GM19240 (cell line): ENCODE results near the gene NUMA1.

Experiments used
- DNase-seq: peaks from one replicate; pipeline ENCODE4 v3.0.0; 2011; ENCODE audit warnings: low spot score; ENCODE audit not compliant: insufficient read length

The NUMA1 gene

GRCh38 chr11:72080326-72081183 is at the start of gene NUMA1, which contains the start of gene LRRC51:
NUMA1 (minus strand) TSS chr11:72080542; CDS start chr11:72035943, 44,599 bp downstream.
LRRC51 (plus strand) TSS chr11:72080850; CDS start chr11:72089084, 8,234 bp downstream.
- peak; percentile 64 for DNase-seq

GRCh38 chr11:72129381-72129780 is 49.0 kb upstream of the NUMA1 start:
- no peak for DNase-seq

GRCh38 chr11:72127923-72128322 is 47.6 kb upstream of the NUMA1 start:
- DNase-seq = no peak

- no peak for DNase-seq
Observed at GRCh38 chr11:72125956-72126355, 45.6 kb upstream of the NUMA1 start.

- no peak for DNase-seq
Observed at GRCh38 chr11:72124046-72124445, 43.7 kb upstream of the NUMA1 start.

- no peak for DNase-seq
Observed at GRCh38 chr11:72123117-72123653, 42.8 kb upstream of the NUMA1 start.

GRCh38 chr11:72122607-72123006 is 42.3 kb upstream of the NUMA1 start:
- DNase-seq = no peak

- no peak for DNase-seq
Observed at GRCh38 chr11:72120930-72121329, 40.6 kb upstream of the NUMA1 start.

- DNase-seq = no peak
Observed at GRCh38 chr11:72119198-72119597, 38.9 kb upstream of the NUMA1 start.

GRCh38 chr11:72116019-72116755 is 35.8 kb upstream of the NUMA1 start:
- no peak for DNase-seq

GRCh38 chr11:72114570-72114969 is 34.2 kb upstream of the NUMA1 start:
- DNase-seq = no peak

- DNase-seq = no peak
Observed at GRCh38 chr11:72112978-72113808, 32.9 kb upstream of the NUMA1 start.

- peak; percentile 88 for DNase-seq
Observed at GRCh38 chr11:72112143-72112977, 32.0 kb upstream of the NUMA1 start, which contains the start of gene ANAPC15. ANAPC15 (minus strand) TSS chr11:72112695; CDS start chr11:72111276, 1,419 bp downstream.

GRCh38 chr11:72111300-72112142 is 31.2 kb upstream of the NUMA1 start:
- no peak for DNase-seq

- DNase-seq = no peak
Observed at GRCh38 chr11:72105888-72106287, 25.5 kb upstream of the NUMA1 start, which contains the start of gene TOMT. TOMT (plus strand) TSS chr11:72105924; CDS start chr11:72105952, 28 bp downstream.

- DNase-seq = no peak
Observed at GRCh38 chr11:72103754-72104167, 23.4 kb upstream of the NUMA1 start.

GRCh38 chr11:72102946-72103753 is 22.8 kb upstream of the NUMA1 start, which contains the start of gene LAMTOR1:
LAMTOR1 (minus strand) TSS chr11:72103297; CDS start chr11:72103224, 73 bp downstream.
- DNase-seq = peak; percentile 87

GRCh38 chr11:72102631-72102945 is 22.2 kb upstream of the NUMA1 start:
- no peak for DNase-seq
